ENCODE data around the gene USP5.

The USP5 gene

GRCh38 chr12:6825398-6826124 is 26.4 kb upstream of the USP5 start:
- DNase-seq, result peak; percentile 69

GRCh38 chr12:6826125-6826733 is 25.7 kb upstream of the USP5 start:
- no peak for DNase-seq

GRCh38 chr12:6826734-6827436 is 25.1 kb upstream of the USP5 start:
- DNase-seq, result no peak

GRCh38 chr12:6827437-6827911 is 24.5 kb upstream of the USP5 start:
- DNase-seq, result no peak

GRCh38 chr12:6827982-6828780 is 23.8 kb upstream of the USP5 start, which contains the start of gene P3H3:
TSS of gene P3H3 (plus strand) at chr12:6828407. CDS start at chr12:6828441, 34 bp downstream.
- peak; percentile 19 for DNase-seq

GRCh38 chr12:6828781-6829535 is 23.0 kb upstream of the USP5 start:
- peak; percentile 35 for DNase-seq

- DNase-seq, result no peak
Observed at GRCh38 chr12:6829536-6830220, 22.3 kb upstream of the USP5 start.

- no peak for DNase-seq
Observed at GRCh38 chr12:6830286-6830890, 21.6 kb upstream of the USP5 start.

GRCh38 chr12:6830999-6831398 is 21.0 kb upstream of the USP5 start:
- no peak for DNase-seq

GRCh38 chr12:6831450-6831995 is 20.4 kb upstream of the USP5 start:
- DNase-seq, result no peak

- no peak for DNase-seq
Observed at GRCh38 chr12:6832125-6832524, 19.8 kb upstream of the USP5 start.

- no peak for DNase-seq
Observed at GRCh38 chr12:6833189-6833890, 18.6 kb upstream of the USP5 start.

- DNase-seq, result no peak
Observed at GRCh38 chr12:6834254-6834653, 17.7 kb upstream of the USP5 start.

- no peak for DNase-seq
Observed at GRCh38 chr12:6834873-6835272, 17.1 kb upstream of the USP5 start.

- no peak for DNase-seq
Observed at GRCh38 chr12:6836851-6837250, 15.1 kb upstream of the USP5 start.

GRCh38 chr12:6837370-6838060 is 14.4 kb upstream of the USP5 start:
- DNase-seq, result no peak

GRCh38 chr12:6838854-6839253 is 13.1 kb upstream of the USP5 start:
- no peak for DNase-seq

- DNase-seq, result no peak
Observed at GRCh38 chr12:6839482-6840201, 12.3 kb upstream of the USP5 start.

- no peak for DNase-seq
Observed at GRCh38 chr12:6840330-6840729, 11.6 kb upstream of the USP5 start.
